HUES48 (cell line): ENCODE measurements around the gene AMPH.
"Not testable (repeated sequence)": the region's sequence is repeated elsewhere in the genome, so short reads cannot be mapped to it uniquely, and the experiment has no call there.

Experiments used
- H3K27ac ChIP-seq: one replicate; pipeline ENCODE4 v1.7.0; 2013; ENCODE audit warnings: low read depth, low read length, inconsistent platforms
- H3K27me3 ChIP-seq: 2 replicates; pipeline ENCODE4 v1.6.1; 2013; ENCODE audit warnings: mild to moderate bottlenecking, low read length; ENCODE audit not compliant: control insufficient read depth, insufficient read depth
- H3K36me3 ChIP-seq: 2 replicates; pipeline ENCODE4 v1.6.1; 2013; ENCODE audit warnings: low read length; ENCODE audit not compliant: control insufficient read depth, insufficient read depth
- H3K4me1 ChIP-seq: 2 replicates; pipeline ENCODE4 v1.6.1; 2013; ENCODE audit warnings: mild to moderate bottlenecking, low read length; ENCODE audit not compliant: control insufficient read depth, insufficient read depth
- H3K4me3 ChIP-seq: 2 replicates; pipeline ENCODE4 v1.5.1; 2013; ENCODE audit warnings: mild to moderate bottlenecking, low read depth, low read length
- H3K9ac ChIP-seq: 2 replicates; pipeline ENCODE4 v1.6.1; 2013; ENCODE audit warnings: mild to moderate bottlenecking, low read depth, low read length, moderate library complexity
- H3K9me3 ChIP-seq: 2 replicates; pipeline ENCODE4 v1.6.1; 2013; ENCODE audit warnings: low read length; ENCODE audit not compliant: control insufficient read depth, insufficient read depth

The AMPH gene

DNA sequence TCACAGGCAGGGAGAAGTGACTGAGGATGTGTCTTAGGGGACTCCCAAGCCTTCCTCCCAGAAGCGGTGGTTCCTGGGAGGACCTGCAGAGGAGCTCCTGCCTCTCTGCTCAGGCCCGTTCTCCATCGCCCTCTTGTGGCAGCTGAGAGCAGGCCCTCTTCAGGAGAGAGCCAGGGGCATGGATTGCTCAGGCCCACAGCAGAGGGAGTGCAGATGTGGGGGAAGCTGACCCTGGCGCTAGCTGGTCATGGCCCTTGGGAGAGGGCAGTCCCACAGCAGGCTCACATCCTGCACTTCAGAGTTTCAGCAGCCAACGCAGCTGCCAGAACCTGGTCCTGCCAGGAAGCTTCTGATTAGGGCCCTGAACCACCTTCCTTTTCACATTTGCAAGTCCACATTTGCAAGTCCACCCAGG, 263.0 kb downstream of the AMPH start:
- H3K9ac ChIP-seq = no peak overlapping the region
- H3K9me3 ChIP-seq = no peaks in the 10 kb centered on the region
- H3K27me3 ChIP-seq = no peaks in the 10 kb centered on the region
- peaks cover 10% of the 10 kb centered on the region; the same call in 1 of the 2 replicates for H3K4me1 ChIP-seq
- no peaks in the 10 kb centered on the region for H3K36me3 ChIP-seq
- H3K4me3 ChIP-seq = no peak overlapping the region
- H3K27ac ChIP-seq = no peak overlapping the region

DNA sequence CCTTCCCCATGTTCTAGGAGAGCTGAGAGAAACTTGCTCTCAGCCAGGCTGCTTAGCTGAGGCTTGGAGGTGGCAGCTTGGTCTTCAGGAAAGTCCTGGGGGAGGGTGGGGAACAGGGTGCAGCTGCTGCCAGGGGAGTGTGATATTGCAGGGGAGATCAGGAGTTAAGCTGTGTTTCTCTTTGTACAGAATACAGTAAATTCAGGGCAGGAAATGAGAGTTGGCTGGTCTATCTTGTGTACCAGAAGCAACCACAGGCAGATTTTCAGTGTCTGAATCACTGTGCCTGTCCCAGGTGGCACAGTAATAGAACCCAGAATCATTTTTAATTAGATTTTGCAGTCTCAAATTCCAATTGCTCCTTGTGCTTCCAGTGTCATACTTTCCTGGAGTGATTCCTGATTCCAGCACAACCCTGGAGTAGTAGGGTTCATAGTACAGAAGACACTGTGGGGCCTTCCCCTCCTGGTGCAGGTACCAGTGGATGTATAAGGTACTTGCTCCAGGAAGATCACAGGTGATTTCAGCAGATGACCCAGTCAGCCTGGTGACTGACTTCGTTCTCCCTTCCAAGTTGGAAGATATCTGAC, 263.8 kb downstream of the AMPH start:
- Histone ChIP-seq H3K9me3 (no peaks in the 10 kb centered on the region), H3K27ac (no peak overlapping the region), H3K4me1 (peaks cover 10% of the 10 kb centered on the region; the same call in 1 of the 2 replicates), H3K4me3 (no peak overlapping the region), H3K27me3 (no peaks in the 10 kb centered on the region), H3K9ac (no peak overlapping the region), H3K36me3 (no peaks in the 10 kb centered on the region)

DNA sequence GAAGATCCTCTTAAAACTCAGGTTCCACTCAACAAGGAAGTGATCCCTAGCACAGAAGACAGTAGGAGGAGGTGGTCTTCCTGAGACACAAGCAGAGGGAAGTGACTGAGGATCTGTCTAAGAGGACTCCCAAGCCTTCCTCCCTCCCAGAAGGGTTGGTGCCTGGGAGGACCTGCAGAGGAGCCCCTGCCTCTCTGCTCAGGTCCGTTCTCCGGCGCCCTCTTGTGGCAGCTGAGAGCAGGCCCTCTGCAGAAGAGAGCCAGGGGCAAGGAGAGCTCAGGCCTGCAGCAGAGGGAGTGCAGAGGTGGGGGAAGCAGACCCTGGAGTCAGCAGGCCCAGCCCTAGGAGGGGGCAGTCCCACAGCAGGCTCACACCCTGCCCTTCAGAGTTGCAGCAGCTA, 267.8 kb downstream of the AMPH start:
- not testable (repeated sequence) for H3K9me3 ChIP-seq, H3K36me3 ChIP-seq, H3K4me3 ChIP-seq, H3K27ac ChIP-seq, H3K27me3 ChIP-seq, H3K4me1 ChIP-seq, H3K9ac ChIP-seq

DNA sequence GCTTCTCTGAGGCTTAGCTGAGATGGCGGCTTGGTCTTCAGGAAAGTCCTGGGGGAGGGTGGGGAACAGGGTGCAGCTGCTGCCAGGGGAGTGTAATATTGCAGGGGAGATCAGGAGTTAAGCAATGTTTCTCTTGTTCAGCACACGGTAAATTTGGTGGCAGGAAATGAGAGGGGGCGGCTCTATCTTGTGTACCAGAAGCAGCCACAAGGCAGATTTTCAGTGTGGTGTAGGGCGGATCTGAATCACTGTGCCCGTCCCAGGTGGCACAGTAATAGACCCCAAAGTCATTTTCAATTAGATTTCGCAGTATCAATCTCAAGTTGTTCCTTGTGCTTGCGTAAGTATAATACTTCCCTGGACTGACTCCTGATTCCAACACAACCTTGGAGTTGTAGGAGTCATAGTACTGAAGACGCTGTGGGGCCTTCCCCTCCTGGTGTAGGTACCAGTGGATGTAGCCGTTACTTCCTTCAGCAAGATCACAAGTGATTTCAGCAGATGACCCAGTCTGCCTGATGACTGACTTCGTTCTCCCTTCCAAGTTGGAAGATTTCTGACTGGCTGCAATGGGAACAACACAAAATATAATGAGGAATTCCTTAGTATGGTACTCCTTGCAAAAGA, 268.4 kb downstream of the AMPH start:
- H3K27ac ChIP-seq, H3K36me3 ChIP-seq, H3K4me1 ChIP-seq, H3K27me3 ChIP-seq, H3K9ac ChIP-seq, H3K4me3 ChIP-seq, H3K9me3 ChIP-seq: not testable (repeated sequence)

GRCh38 chr7:38360776-38361175, 270.4 kb downstream of the AMPH start:
- Histone ChIP-seq H3K4me3 (no peak overlapping the region), H3K9me3 (no peaks in the 10 kb centered on the region), H3K27ac (no peak overlapping the region), H3K9ac (no peak overlapping the region), H3K36me3 (no peaks in the 10 kb centered on the region), H3K4me1 (no peaks in the 10 kb centered on the region), H3K27me3 (no peaks in the 10 kb centered on the region)

- not testable (repeated sequence) for H3K9me3 ChIP-seq, H3K27ac ChIP-seq, H3K9ac ChIP-seq, H3K27me3 ChIP-seq, H3K4me3 ChIP-seq, H3K4me1 ChIP-seq, H3K36me3 ChIP-seq
These were observed 272.0 kb downstream of the AMPH start for GRCh38 chr7:38359071-38359601.

GRCh38 chr7:38358273-38358831, 272.8 kb downstream of the AMPH start:
- not testable (repeated sequence) for H3K27ac ChIP-seq, H3K9ac ChIP-seq

DNA sequence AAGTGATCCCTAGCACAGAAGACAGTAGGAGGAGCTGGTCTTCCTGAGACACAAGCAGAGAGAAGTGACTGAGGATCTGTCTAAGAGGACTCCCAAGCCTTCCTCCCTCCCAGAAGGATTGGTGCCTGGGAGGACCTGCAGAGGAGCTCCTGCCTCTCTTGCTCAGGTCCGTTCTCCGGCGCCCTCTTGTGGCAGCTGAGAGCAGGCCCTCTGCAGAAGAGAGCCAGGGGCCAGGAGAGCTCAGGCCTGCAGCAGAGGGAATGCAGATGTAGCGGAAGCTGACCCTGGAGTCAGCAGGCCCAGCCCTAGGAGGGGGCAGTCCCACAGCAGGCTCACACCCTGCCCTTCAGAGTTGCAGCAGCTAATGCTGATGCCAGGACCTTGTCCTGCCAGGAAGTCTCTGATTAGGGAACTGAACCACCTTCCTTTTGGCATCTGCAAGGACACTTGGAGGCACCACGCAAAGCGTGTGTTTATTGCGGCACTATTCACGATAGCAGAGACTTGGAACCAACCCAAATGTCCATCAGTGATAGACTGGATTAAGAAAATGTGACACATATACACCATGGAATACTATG, 276.8 kb downstream of the AMPH start:
- H3K4me3 ChIP-seq, H3K9me3 ChIP-seq, H3K9ac ChIP-seq, H3K36me3 ChIP-seq, H3K27ac ChIP-seq, H3K27me3 ChIP-seq, H3K4me1 ChIP-seq: not testable (repeated sequence)

More at GRCh38 chr7:38358273-38358831, 272.8 kb downstream of the AMPH start:
- not testable (repeated sequence) for H3K4me3 ChIP-seq, H3K9me3 ChIP-seq, H3K4me1 ChIP-seq, H3K27me3 ChIP-seq, H3K36me3 ChIP-seq

DNA sequence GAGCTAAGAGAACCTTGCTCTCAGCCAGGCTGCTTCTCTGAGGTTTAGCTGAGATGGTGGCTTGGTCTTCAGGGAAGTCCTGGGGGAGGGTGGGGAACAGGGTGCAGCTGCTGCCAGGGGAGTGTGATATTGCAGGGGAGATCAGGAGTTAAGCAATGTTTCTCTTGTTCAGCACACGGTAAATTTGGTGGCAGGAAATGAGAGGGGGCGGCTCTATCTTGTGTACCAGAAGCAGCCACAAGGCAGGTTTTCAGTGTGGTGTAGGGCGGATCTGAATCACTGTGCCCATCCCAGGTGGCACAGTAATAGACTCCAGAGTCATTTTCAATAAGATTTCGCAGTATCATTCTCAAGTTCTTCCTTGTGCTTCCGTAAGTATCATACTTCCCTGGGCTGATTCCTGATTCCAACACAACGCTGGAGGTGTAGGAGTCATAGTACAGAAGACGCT, 277.7 kb downstream of the AMPH start:
- not testable (repeated sequence) for H3K4me3 ChIP-seq, H3K36me3 ChIP-seq, H3K9me3 ChIP-seq, H3K27me3 ChIP-seq, H3K27ac ChIP-seq, H3K4me1 ChIP-seq, H3K9ac ChIP-seq

DNA sequence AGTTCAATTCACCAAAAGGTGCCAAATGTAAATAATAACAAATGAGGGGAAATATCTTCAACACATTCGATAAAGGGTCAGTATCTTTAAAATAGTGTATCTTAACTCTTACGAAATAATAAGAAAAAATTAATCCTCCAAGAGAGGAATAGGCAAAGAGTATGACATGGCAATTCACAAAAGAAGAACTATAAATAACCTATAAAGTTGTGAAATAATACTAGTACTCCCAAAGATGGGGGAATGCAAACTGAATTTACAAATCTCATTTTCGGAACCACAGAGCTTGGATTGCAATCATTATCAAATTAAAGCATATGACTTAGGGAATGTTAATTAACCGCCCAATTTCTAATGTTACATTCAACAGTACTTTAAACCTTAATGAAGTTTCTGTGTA, 279.6 kb downstream of the AMPH start:
- no peaks in the 10 kb centered on the region for H3K9me3 ChIP-seq
- no peak overlapping the region for H3K9ac ChIP-seq
- no peak overlapping the region for H3K4me3 ChIP-seq
- H3K4me1 ChIP-seq = no peaks in the 10 kb centered on the region
- no peaks in the 10 kb centered on the region for H3K27me3 ChIP-seq
- H3K36me3 ChIP-seq = no peaks in the 10 kb centered on the region
- H3K27ac ChIP-seq = no peak overlapping the region

DNA sequence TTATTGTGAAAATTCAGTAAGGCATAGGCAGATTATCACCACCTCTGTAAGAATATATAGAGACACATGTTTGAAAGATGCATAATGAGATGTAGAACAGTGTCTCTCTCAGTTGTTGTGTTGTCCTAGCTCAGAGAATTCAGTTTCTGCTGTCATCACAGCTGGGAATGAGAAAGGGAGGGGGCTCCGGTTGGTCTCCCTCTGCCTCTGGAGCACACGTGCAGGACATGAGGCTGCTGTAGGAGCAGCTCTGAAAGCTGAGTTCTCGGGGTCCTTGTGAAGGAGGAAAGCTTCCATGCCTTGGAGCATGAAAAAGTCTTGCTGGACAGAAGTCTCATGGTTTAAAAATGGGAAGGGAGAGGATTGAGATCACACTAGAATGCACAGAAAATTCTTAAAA, 280.4 kb downstream of the AMPH start:
- H3K27me3 ChIP-seq, H3K9ac ChIP-seq, H3K4me1 ChIP-seq, H3K9me3 ChIP-seq, H3K36me3 ChIP-seq, H3K4me3 ChIP-seq, H3K27ac ChIP-seq: not testable (repeated sequence)
